Liver (tissue), 9 donors: ENCODE data around the gene ZNF831. TPM values are rescaled to one million over a fixed set of nuclear protein-coding genes. Genes with fewer than 3 reads are reported as not detected.

Experiments used
- DNase-seq: peaks from one replicate; pipeline ENCODE4 v3.0.0-alpha.2; 2017; ENCODE audit warnings: low spot score
- H3K27ac ChIP-seq, 2 donors: one replicate each; pipeline ENCODE4 v1.7.0; 2013; ENCODE audit warnings: inconsistent platforms in 2 of 2, low read length in 2 of 2, control low read depth in 1 of 2, low read depth in 1 of 2, mild to moderate bottlenecking in 1 of 2
- H3K27me3 ChIP-seq, 4 donors: one replicate each; pipeline versions ENCODE4 v1.6.1 to v1.7.0; 2013; ENCODE audit warnings: low read length in 3 of 4, inconsistent platforms in 1 of 4, mild to moderate bottlenecking in 1 of 4, moderate library complexity in 1 of 4; ENCODE audit not compliant: control insufficient read depth in 4 of 4, insufficient read depth in 4 of 4
- H3K36me3 ChIP-seq, 4 donors: one replicate each; pipeline versions ENCODE4 v1.6.1 to v1.7.0; 2013; ENCODE audit warnings: low read length in 3 of 4, mild to moderate bottlenecking in 3 of 4, low read depth in 1 of 4, moderate library complexity in 1 of 4; ENCODE audit not compliant: control insufficient read depth in 4 of 4, insufficient read depth in 3 of 4
- H3K4me1 ChIP-seq, 4 donors: one replicate each; pipeline versions ENCODE4 v1.6.1 to v1.7.0; 2013; ENCODE audit warnings: low read length in 3 of 4, mild to moderate bottlenecking in 3 of 4, moderate library complexity in 1 of 4; ENCODE audit not compliant: control insufficient read depth in 4 of 4, insufficient read depth in 4 of 4
- H3K4me3 ChIP-seq, 3 donors: one replicate each; pipeline versions ENCODE4 v1.6.1 to v1.7.0; 2013; ENCODE audit warnings: low read length in 3 of 3, control low read depth in 1 of 3, low read depth in 1 of 3, mild to moderate bottlenecking in 1 of 3
- H3K9ac ChIP-seq, 2 donors: one replicate each; pipeline ENCODE4 v1.7.0; 2013; ENCODE audit warnings: low read length in 2 of 2, mild to moderate bottlenecking in 2 of 2, moderate library complexity in 2 of 2, control low read depth in 1 of 2, low read depth in 1 of 2
- H3K9me3 ChIP-seq, 4 donors: one replicate each; pipeline versions ENCODE4 v1.6.1 to v1.7.0; 2013; ENCODE audit warnings: low read length in 3 of 4; ENCODE audit not compliant: control insufficient read depth in 4 of 4
- ATF3 ChIP-seq: IDR thresholded peaks from 2 replicates; pipeline ENCODE4 v1.6.1; 2016; ENCODE audit warnings: antibody characterized with exemption
- CTCF ChIP-seq: fragments of 150-350 bp; IDR thresholded peaks from 2 replicates; pipeline ENCODE4 v1.5.1; 2017; ENCODE audit warnings: improper control_type of control experiment, low read depth, low read length; ENCODE audit not compliant: missing input control
- EGR1 ChIP-seq, 2 donors: IDR thresholded peaks; 2 replicates each; pipeline ENCODE4 v1.6.1; 2016 to 2018; ENCODE audit warnings: antibody characterized with exemption in 2 of 2, low read depth in 2 of 2
- FOXA1 ChIP-seq: IDR thresholded peaks from 2 replicates; pipeline ENCODE4 v1.6.1; 2016; ENCODE audit warnings: antibody characterized with exemption
- FOXA2 ChIP-seq: IDR thresholded peaks from 2 replicates; pipeline ENCODE4 v1.6.1; 2016; ENCODE audit warnings: antibody characterized with exemption
- GABPA ChIP-seq, 2 donors: IDR thresholded peaks in 1 of 2; conservative IDR thresholded peaks in 1 of 2; 2 replicates each; pipeline ENCODE4 v1.6.1; 2016; ENCODE audit warnings: antibody characterized with exemption in 2 of 2, mild to moderate bottlenecking in 1 of 2, moderate library complexity in 1 of 2
- HNF4A ChIP-seq, 2 donors: conservative IDR thresholded peaks; 2 replicates each; pipeline ENCODE4 v1.6.1; 2016; ENCODE audit warnings: antibody characterized with exemption in 2 of 2, mild to moderate bottlenecking in 2 of 2
- HNF4G ChIP-seq: IDR thresholded peaks from 2 replicates; pipeline ENCODE4 v1.6.1; 2016; ENCODE audit warnings: antibody characterized with exemption
- JUND ChIP-seq, 2 donors: IDR thresholded peaks; 2 replicates each; pipeline ENCODE4 v1.6.1; 2016; ENCODE audit warnings: antibody characterized with exemption in 2 of 2
- NR2F2 ChIP-seq: IDR thresholded peaks from 2 replicates; pipeline ENCODE4 v1.6.1; 2016; ENCODE audit warnings: antibody characterized with exemption
- RAD21 ChIP-seq, 2 donors: IDR thresholded peaks; 2 replicates each; pipeline ENCODE4 v1.6.1; 2016; ENCODE audit warnings: antibody characterized with exemption in 2 of 2, mild to moderate bottlenecking in 2 of 2
- REST ChIP-seq: IDR thresholded peaks from 2 replicates; pipeline ENCODE4 v1.6.1; 2016; ENCODE audit warnings: antibody characterized with exemption, mild to moderate bottlenecking
- RXRA ChIP-seq, 2 donors: IDR thresholded peaks; 2 replicates each; pipeline ENCODE4 v1.6.1; 2017 to 2018; ENCODE audit warnings: antibody characterized with exemption in 2 of 2, mild to moderate bottlenecking in 1 of 2
- SP1 ChIP-seq: IDR thresholded peaks from 2 replicates; pipeline ENCODE4 v1.6.1; 2018; ENCODE audit warnings: antibody characterized with exemption, mild to moderate bottlenecking
- TAF1 ChIP-seq: conservative IDR thresholded peaks from 2 replicates; pipeline ENCODE4 v1.6.1; 2016; ENCODE audit warnings: antibody characterized with exemption, mild to moderate bottlenecking
- YY1 ChIP-seq: IDR thresholded peaks from 2 replicates; pipeline ENCODE4 v1.6.1; 2016; ENCODE audit warnings: antibody characterized with exemption, mild to moderate bottlenecking
- WGBS: extraction: QIAGEN DNeasy Blood & Tissue Kit; methylation state at CpG from one replicate; pipeline ENCODE4 v1.1.7; 2013; 5-methylcytosine and 5-hydroxymethylcytosine counted together
- polyA plus RNA-seq, 2 donors: library from polyadenylated mRNA; stranded (reverse) in 1 of 2; unstranded in 1 of 2; fragments of 200-250 nt in 1 of 2; fragments of >200 nt in 1 of 2; fragmentation: Nextera tagmentation in 1 of 2; extraction: Ambion mirVana in 1 of 2; gene quantifications; one replicate each; pipeline versions ENCODE4 v1.2.1 to v1.2.3, GENCODE V29; 2013 to 2015
- total RNA-seq, 2 donors: library from RNA; depleted of rRNA; stranded (reverse); fragments of >200 nt; gene quantifications; one replicate each; pipeline ENCODE4 v1.2.3, GENCODE V29; 2014
- TF ChIP-seq, protein P1 (sequence below): IDR thresholded peaks from 2 replicates; pipeline ENCODE4 v1.6.1; 2016; ENCODE audit warnings: antibody characterized with exemption
- TF ChIP-seq, protein P2 (sequence below): IDR thresholded peaks from 2 replicates; pipeline ENCODE4 v1.6.1; 2016; ENCODE audit warnings: antibody characterized with exemption
- donor health status: healthy.
- donor health status: healthy.
- donor health status: healthy.
- donor health status: healthy.
- donor health status: healthy.

Gene ZNF831
- total and polyA plus RNA-seq, 4 donors: 0.06 to 0.75 (median 0.13) TPM

DNA sequence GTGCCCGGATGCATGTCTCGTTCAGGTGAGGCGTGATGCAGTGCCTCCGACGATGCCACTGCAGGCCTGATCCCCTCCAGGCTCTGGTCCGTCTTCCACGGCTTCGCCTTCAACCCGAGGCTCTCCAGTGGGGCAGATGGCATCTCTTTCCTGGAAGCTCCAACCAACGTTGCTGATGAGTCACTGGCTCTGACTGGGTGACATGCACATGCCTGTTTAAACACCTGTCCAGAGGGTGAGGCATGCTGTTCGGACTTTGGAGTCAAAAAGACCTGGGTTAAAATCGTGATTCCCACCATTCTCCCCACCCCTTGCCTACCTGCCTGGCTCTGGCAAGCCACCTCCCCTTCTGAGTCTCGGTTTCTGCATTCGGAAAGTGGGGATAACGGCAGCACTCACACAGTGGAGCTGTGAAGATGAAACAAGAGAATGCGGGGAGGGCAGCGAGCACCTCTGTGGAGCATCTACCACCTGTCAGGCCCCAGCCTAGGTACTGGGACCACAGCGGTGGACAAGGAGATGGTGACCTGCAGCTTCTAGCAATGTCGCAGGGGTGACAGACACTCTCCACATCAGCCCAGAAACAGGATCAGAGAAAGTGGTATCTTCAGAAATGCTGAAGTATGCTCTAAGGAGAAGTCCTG, 128.2 kb downstream of the ZNF831 start:
- DNase-seq: no peak
- H3K36me3 ChIP-seq: no peaks in the 10 kb centered on the region
- no peak overlapping the region for H3K9ac ChIP-seq
- TF ChIP-seq NR2F2 (no peak), EGR1 (IDR thresholded peaks at IDR 0.05; ENCODE audit: low read depth in 2 of 2) (no peak), JUND (IDR thresholded peaks at IDR 0.05) (no peak), HNF4G (no peak), SP1 (no peak), CTCF (no peak), YY1 (no peak), HNF4A (conservative IDR thresholded peaks at IDR 0.05) (no peak), RAD21 (IDR thresholded peaks at IDR 0.05) (no peak), FOXA1 (no peak), RXRA (IDR thresholded peaks at IDR 0.05) (no peak), TAF1 (no peak), FOXA2 (no peak), GABPA (IDR thresholded peaks at IDR 0.05 in 1 of 2, conservative IDR thresholded peaks at IDR 0.05 in 1 of 2) (no peak), REST (no peak), ATF3 (no peak)
- TF ChIP-seq, protein P1, sequence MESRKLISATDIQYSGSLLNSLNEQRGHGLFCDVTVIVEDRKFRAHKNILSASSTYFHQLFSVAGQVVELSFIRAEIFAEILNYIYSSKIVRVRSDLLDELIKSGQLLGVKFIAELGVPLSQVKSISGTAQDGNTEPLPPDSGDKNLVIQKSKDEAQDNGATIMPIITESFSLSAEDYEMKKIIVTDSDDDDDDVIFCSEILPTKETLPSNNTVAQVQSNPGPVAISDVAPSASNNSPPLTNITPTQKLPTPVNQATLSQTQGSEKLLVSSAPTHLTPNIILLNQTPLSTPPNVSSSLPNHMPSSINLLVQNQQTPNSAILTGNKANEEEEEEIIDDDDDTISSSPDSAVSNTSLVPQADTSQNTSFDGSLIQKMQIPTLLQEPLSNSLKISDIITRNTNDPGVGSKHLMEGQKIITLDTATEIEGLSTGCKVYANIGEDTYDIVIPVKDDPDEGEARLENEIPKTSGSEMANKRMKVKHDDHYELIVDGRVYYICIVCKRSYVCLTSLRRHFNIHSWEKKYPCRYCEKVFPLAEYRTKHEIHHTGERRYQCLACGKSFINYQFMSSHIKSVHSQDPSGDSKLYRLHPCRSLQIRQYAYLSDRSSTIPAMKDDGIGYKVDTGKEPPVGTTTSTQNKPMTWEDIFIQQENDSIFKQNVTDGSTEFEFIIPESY: no peak
- TF ChIP-seq, protein P2, sequence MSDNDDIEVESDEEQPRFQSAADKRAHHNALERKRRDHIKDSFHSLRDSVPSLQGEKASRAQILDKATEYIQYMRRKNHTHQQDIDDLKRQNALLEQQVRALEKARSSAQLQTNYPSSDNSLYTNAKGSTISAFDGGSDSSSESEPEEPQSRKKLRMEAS: no peak
- no peaks in the 10 kb centered on the region for H3K4me1 ChIP-seq
- WGBS: 79% methylated on average over 19 of the region's 19 CpGs
- H3K27me3 ChIP-seq: peaks cover 0 to 15% (median 2%) of the 10 kb centered on the region in 4 donors
- H3K9me3 ChIP-seq: no peaks in the 10 kb centered on the region
- no peak overlapping the region for H3K27ac ChIP-seq
- no peak overlapping the region for H3K4me3 ChIP-seq
